Eye (tissue), 1 donor: ENCODE data around the gene HYKK.
A peak's percentile ranks its signal among the peaks of the same experiment; 100 is the strongest.
"Not testable (repeated sequence)": the region's sequence is repeated elsewhere in the genome, so short reads cannot be mapped to it uniquely, and the experiment has no call there.

ENCODE experiments used
- DNase-seq: peaks from one replicate; pipeline ENCODE4 v3.0.0-alpha.2; 2015

Gene HYKK

GRCh38 chr15:78540141-78540870 is 32.9 kb downstream of the HYKK start, which contains the start of gene PSMA4:
TSS of gene PSMA4 (plus strand) at chr15:78540444. CDS start at chr15:78541928, 1,484 bp downstream.
- DNase-seq: peak; percentile 98

GRCh38 chr15:78540871-78541743 is 33.7 kb downstream of the HYKK start:
- no peak for DNase-seq

- DNase-seq: no peak
Measured at GRCh38 chr15:78541744-78542034, 34.3 kb downstream of the HYKK start.

- DNase-seq: no peak
Measured at GRCh38 chr15:78542647-78543046, 35.3 kb downstream of the HYKK start.

- DNase-seq: no peak
Measured at GRCh38 chr15:78550194-78550593, 42.8 kb downstream of the HYKK start.

- no peak for DNase-seq
Measured at GRCh38 chr15:78550815-78551214, 43.4 kb downstream of the HYKK start.

- no peak for DNase-seq
Measured at GRCh38 chr15:78551902-78552301, 44.5 kb downstream of the HYKK start.

DNA sequence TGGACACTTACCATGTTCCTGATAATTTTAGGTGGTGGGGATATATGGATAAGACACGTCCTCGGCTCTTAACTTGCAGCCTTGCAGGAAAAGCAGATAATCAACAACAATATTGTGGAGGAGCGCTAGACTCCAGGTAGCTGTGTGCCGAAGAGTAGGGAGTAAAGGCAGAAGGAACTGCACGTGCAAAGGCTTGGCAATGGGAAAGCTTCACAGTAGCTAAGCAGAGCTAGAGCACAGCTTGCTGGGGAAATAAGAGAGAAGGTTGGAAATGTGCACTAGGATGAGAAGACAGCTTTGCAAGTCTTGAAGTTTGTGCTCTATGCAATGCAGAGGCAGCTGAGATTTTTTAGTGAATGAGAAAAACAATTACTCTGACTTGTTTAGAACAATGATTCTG is 45.2 kb downstream of the HYKK start:
- no peak for DNase-seq

DNA sequence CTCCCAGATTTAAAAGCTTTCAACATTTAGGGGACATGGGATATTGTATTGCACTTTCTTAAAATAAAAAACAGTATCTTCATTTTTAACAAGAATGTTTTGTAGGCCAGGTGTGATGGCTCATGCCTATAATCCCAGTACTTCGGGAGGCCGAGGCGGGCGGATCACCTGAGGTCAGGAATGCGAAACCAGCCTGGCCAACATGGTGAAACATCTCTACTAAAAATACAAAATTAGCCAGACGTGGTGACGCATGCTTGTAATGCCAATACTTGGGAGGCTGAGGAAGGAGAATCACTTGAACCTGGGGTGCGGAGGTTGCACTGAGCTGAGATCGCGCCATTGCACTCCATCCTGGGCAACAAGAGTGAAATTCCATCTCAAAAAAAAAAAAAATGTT is 52.8 kb downstream of the HYKK start:
- DNase-seq: not testable (repeated sequence)

DNA sequence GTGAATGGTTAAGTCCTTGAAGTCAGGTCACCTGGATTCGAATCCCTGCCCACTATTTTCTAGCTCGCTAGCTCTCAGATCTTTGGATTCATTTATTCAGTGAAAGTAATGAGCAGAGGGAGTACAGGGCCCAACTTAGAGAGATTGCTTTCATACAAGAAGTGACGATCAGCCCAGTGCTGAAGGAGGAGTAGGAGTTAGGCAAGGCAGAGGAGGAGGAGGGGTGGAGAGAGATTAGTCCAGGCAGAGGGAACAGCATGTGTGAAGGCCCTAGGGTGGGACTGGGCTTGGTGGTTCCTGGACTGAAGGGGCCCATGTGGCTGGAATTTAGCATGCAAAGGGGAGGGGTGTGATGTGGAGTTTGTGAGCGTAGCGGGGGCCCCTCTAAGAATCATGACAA is 54.1 kb downstream of the HYKK start:
- no peak for DNase-seq

DNA sequence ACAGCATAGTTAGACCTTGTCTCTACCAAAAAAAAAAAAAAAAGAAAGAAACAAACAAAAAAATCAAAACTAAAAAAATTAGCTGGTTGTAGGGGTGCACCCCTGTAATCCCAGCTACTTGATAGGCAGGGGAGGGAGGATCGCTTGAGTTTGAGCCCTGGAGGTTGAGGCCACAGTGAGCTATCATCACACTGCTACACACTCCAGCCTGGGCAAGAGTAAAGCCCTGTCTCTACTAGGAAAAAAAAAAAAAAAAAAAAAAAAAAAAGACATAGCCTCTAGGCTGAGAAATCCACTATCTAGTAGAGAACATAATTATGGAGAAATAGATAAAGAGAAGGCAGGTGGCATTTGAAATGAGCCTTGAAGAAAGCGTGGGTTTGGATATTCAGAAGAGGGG is 55.7 kb downstream of the HYKK start:
- no peak for DNase-seq

DNA sequence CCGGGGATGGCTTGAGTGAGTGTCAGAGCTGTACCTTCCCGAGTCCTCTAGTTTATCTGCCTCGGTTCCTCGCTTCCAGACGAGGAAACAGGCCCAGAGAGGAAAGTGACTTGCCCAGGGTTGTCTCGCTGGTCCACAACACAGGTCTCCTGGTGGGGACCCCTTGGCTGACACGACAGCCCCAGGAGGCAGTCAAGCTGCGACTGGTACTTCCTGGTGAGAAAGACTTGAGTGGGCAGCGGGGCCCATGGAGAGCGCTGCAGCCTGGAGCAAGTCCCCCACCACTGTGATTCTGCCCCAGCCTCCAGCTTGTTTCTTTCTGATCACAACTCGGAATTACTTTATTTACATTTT is 57.3 kb downstream of the HYKK start:
- DNase-seq: no peak

DNA sequence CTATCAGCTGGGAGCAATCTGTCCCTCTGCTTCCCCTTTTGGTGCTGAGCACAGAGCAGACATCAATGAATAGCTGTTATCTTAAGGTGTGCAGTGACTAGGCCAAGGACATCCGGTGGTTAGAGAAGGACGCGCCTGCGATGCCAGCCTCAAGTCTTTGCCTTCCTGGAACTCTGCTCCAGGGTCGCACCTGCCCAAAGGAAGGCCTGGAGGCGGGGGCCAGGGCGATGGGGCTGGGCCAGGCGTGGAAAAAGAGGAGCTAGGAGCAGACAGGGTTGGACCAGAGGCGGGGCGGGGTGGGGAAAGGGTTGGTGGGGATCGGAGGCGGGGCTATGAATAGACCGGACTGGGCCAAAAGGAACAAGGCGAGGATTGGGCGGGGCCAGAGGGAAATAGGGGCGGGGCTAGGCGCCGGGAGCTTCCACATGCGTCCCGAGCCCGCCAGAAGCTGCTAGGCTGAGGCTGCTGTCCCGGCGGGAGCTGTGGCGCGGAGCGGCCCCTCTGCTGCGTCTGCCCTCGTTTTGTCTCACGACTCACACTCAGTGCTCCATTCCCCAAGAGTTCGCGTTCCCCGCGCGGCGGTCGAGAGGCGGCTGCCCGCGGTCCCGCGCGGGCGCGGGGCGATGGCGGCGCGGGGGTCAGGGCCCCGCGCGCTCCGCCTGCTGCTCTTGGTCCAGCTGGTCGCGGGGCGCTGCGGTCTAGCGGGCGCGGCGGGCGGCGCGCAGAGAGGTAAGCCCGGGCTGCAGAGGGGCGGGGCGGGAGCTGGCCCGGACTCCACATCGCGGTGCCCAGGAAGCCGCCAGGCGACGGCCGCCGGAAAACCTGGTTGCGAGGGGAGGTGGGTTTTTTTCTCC is 57.9 kb downstream of the HYKK start, which contains the start of gene CHRNA5:
Gene CHRNA5 (plus strand): TSS at position 424 of the 854 bp plus-strand sequence. CDS start 200 bp downstream, at position 624.
- peak; percentile 97 for DNase-seq

DNA sequence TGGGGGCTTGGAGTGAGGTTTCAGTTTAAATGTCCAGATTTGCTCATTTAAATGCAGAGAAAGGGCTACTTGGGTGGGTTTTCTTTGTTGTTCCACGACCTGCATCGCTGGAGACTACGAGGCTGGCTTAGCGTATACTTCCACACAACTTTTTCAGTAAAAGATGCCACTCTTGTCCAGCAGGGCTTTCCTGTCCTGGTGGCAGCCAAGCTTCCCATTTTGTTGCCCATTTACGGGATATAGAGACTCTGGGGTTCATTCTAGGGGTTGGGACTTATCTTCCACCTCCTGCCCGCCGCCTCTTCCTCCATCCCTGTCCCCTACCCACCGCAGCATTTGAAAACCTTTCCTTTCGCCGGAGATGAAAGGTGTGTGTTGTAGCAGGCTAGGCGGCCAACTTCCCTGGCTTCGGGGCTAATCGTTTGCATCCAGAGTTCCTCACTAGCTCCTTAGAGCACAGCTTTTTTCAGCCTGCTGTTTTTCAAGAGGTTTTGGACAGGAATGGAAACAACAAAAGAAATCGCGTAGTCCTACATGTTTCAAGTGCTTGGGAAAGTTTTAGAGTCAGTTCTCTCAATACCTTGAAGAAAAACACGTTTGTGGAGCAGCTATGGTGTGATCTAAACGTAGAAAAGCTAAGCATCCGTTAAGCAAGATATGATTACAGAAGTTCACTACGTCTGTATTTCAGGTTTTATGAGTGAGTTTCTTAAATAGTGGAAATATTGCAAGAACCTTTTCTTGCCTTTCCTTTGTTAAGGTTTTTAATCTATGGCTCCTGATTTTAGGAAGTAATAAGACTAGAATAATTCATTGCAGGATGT is 58.8 kb downstream of the HYKK start:
- peak; percentile 81 for DNase-seq

GRCh38 chr15:78567531-78567930 is 60.2 kb downstream of the HYKK start:
- DNase-seq: peak; percentile 16

- no peak for DNase-seq
Measured at GRCh38 chr15:78570710-78571109, 63.3 kb downstream of the HYKK start.

GRCh38 chr15:78571382-78571781 is 64.0 kb downstream of the HYKK start:
- DNase-seq: no peak

DNA sequence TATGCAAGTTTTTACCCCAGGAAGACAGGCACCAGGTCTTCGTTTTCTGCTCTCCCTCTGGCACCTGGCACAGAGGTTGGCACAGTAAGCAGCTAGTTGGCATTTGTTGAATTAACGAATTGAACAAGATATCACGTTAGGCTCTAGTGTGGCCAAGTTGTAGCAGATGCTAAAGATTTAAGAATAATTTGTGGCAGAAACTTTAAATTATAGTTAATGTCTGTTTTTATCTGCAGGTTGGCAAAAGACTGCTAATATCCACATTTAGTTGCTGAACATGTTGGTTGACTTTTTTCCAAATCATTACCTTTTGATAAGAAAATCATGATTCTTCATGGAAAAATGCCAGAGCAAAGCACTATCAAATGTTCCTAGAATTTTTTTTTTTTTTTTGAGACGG is 66.0 kb downstream of the HYKK start:
- no peak for DNase-seq

DNA sequence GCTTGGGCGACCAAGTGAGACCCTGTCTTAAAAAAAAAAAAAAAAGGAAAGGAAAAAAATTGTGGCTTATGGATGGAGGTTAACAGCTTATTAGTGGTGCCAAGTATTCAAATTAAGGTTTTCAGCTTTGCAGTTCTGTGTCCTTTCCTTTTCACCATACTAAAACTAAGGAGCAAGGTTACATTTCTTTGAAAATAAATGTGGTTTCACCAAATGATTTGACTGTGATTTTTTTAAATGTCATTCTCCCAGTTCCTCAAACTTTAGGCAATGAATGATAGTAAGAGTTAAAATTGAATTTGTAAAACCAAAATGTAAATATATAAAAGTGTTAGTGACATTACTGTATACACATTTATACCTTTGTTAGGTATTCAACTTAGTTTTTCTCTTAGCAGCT is 67.6 kb downstream of the HYKK start:
- no peak for DNase-seq
